Right atrium auricular region (tissue), 2 donors: Measurements from ENCODE around the gene RAI1. TPM values are rescaled to one million over a fixed set of nuclear protein-coding genes. Genes with fewer than 3 reads are reported as not detected.

Experiments
- DNase-seq: peaks from one replicate; pipeline ENCODE4 v3.0.0-alpha.2; 2019; ENCODE audit warnings: low spot score
- H3K27ac ChIP-seq, 2 donors: fragments of 200-600 bp; sonication (generic); 1 replicate in 1 of 2; 2 replicates in 1 of 2; pipeline ENCODE4 v1.5.1; 2016 to 2019
- H3K27me3 ChIP-seq, 2 donors: fragments of 200-600 bp; sonication (generic); one replicate each; pipeline versions ENCODE4 v1.5.1 to v1.6.0; 2017 to 2019
- H3K36me3 ChIP-seq: fragments of 200-600 bp; sonication (generic); one replicate; pipeline ENCODE4 v1.5.1; 2016
- H3K4me1 ChIP-seq, 2 donors: fragments of 200-600 bp; sonication (generic); one replicate each; pipeline versions ENCODE4 v1.5.1 to v1.6.0; 2017 to 2019
- H3K4me3 ChIP-seq, 2 donors: fragments of 200-600 bp; sonication (generic); 1 replicate in 1 of 2; 2 replicates in 1 of 2; pipeline ENCODE4 v1.5.1; 2017 to 2019; ENCODE audit warnings: mild to moderate bottlenecking in 1 of 2, moderate library complexity in 1 of 2
- H3K9me3 ChIP-seq, 2 donors: fragments of 200-600 bp; sonication (generic); one replicate each; pipeline ENCODE4 v1.5.1; 2019
- CTCF ChIP-seq, 2 donors: fragments of 200-600 bp; sonication (generic); IDR thresholded peaks; one replicate each; pipeline ENCODE4 v1.5.1; 2019; ENCODE audit warnings: antibody characterized with exemption in 2 of 2
- total RNA-seq, 2 donors: library from RNA; depleted of rRNA; stranded (reverse); fragments of >200 nt; gene quantifications; one replicate each; pipeline ENCODE4 v1.1.0, GENCODE V29; 2016

The RAI1 gene
- total RNA-seq, 2 donors from 2014 or later: 23.8 to 24.9 TPM

- Histone ChIP-seq H3K27ac (peak overlapping the region; percentile 84 to 90), H3K27me3 (no peaks in the 10 kb centered on the region), H3K36me3 (no peaks in the 10 kb centered on the region), H3K9me3 (no peaks in the 10 kb centered on the region), H3K4me3 (peak overlapping the region; percentile 25 to 48), H3K4me1 (peaks cover 5 to 80% of the 10 kb centered on the region in 2 donors)
- DNase-seq: no peak
- no peak for TF ChIP-seq CTCF (IDR thresholded peaks at IDR 0.05)
Observed at GRCh38 chr17:17751489-17752088, 70.3 kb downstream of the RAI1 start.

GRCh38 chr17:17752089-17752820 lies 71.0 kb downstream of the RAI1 start:
- Histone ChIP-seq H3K4me3 (peak overlapping the region; percentile 33 to 48), H3K9me3 (no peaks in the 10 kb centered on the region), H3K27ac (peak overlapping the region; percentile 84 to 90), H3K4me1 (peaks cover 5 to 81% of the 10 kb centered on the region in 2 donors), H3K36me3 (no peaks in the 10 kb centered on the region), H3K27me3 (no peaks in the 10 kb centered on the region)
- DNase-seq: peak; percentile 98
- peak in 1 of 2 donors; percentile 42 for TF ChIP-seq CTCF (IDR thresholded peaks at IDR 0.05)

- Histone ChIP-seq H3K36me3 (no peaks in the 10 kb centered on the region), H3K4me3 (peak overlapping the region; percentile 33 to 48), H3K27me3 (no peaks in the 10 kb centered on the region), H3K27ac (peak overlapping the region; percentile 84 to 90), H3K4me1 (peaks cover 5 to 82% of the 10 kb centered on the region in 2 donors), H3K9me3 (no peaks in the 10 kb centered on the region)
- DNase-seq: no peak
- TF ChIP-seq CTCF (IDR thresholded peaks at IDR 0.05): no peak
Observed at GRCh38 chr17:17752821-17753321, 71.6 kb downstream of the RAI1 start.

- no peaks in the 10 kb centered on the region for H3K27me3 ChIP-seq
- no peaks in the 10 kb centered on the region for H3K36me3 ChIP-seq
- no peak overlapping the region for H3K4me3 ChIP-seq
- H3K4me1 ChIP-seq: peaks cover 5 to 81% of the 10 kb centered on the region in 2 donors
- H3K27ac ChIP-seq: peak overlapping the region; percentile 82 to 90
- no peak for DNase-seq
- no peaks in the 10 kb centered on the region for H3K9me3 ChIP-seq
- no peak for TF ChIP-seq CTCF (IDR thresholded peaks at IDR 0.05)
Observed at GRCh38 chr17:17754719-17755686, 73.7 kb downstream of the RAI1 start.

- DNase-seq: no peak
- Histone ChIP-seq H3K36me3 (no peaks in the 10 kb centered on the region), H3K27ac (peak overlapping the region; percentile 82 to 90), H3K9me3 (no peaks in the 10 kb centered on the region), H3K27me3 (no peaks in the 10 kb centered on the region), H3K4me3 (no peak overlapping the region), H3K4me1 (peaks cover 5 to 83% of the 10 kb centered on the region in 2 donors)
- TF ChIP-seq CTCF (IDR thresholded peaks at IDR 0.05): no peak
Observed at GRCh38 chr17:17755715-17756114, 74.5 kb downstream of the RAI1 start.
